HCT116 (cell line): ENCODE results near the gene DENND4C. TPM values are rescaled to one million over a fixed set of nuclear protein-coding genes. Genes with fewer than 3 reads are reported as not detected.

Experiments
- ATAC-seq: fragments of 200-7000 bp; cut with Tn5 transposase; 2 replicates; pipeline ENCODE4 v1.9.1; 2020; ENCODE audit warnings: mild to moderate bottlenecking, moderate library complexity
- BruUV-seq: library from RNA; stranded (reverse); fragments of 400-500 nt; replicated peaks from 2 replicates; lab custom pipeline; 2021; lab: Mats Ljungman, UMichigan
- CTCF ChIA-PET: fragments of 300-600 bp; sonication (Branson Sonifier 250); formaldehyde crosslinking; loops from one replicate; lab custom pipeline; 2021; ENCODE audit warnings: antibody characterized with exemption; lab: Charles Lee
- POLR2A ChIA-PET: fragments of 300-600, 350-600 bp; sonication (Branson Sonifier 250); formaldehyde crosslinking; loops from one replicate; lab custom pipeline; 2021; ENCODE audit warnings: antibody characterized with exemption; lab: Charles Lee
- RAD21 ChIA-PET, 2 experiments: fragments of 300-600 bp; sonication (Branson Sonifier 250); formaldehyde crosslinking; loops; one replicate each; lab custom pipeline; 2023; ENCODE audit warnings: low total read pairs in 2 of 2; ENCODE audit not compliant: uncharacterized antibody in 2 of 2, unreplicated experiment in 2 of 2, low non-redundant PET in 1 of 2; lab: Charles Lee
- DNase-seq: peaks from one replicate; pipeline ENCODE4 v3.0.0-alpha.2; 2010; ENCODE audit warnings: low read depth, low spot score
- H2AFZ ChIP-seq: fragments of 200-600 bp; shearing (Covaris generic), sonication (generic); 2 replicates; pipeline ENCODE4 v1.6.1; 2017; ENCODE audit warnings: low read depth, mixed run types, mixed read lengths, antibody characterized with exemption, low read length; ENCODE audit not compliant: poor library complexity, severe bottlenecking
- H3K27ac ChIP-seq: 2 replicates; pipeline ENCODE4 v1.5.1; 2012; ENCODE audit warnings: low read depth, low read length
- H3K27me3 ChIP-seq: fragments of 200-600 bp; sonication (generic); 2 replicates; pipeline ENCODE4 v1.6.1; 2016; ENCODE audit warnings: mixed run types, low read length, mixed read lengths; ENCODE audit not compliant: insufficient read depth
- H3K36me3 ChIP-seq, 2 experiments: fragments of 200-500 bp in 1 of 2; fragments of 200-600 bp in 1 of 2; sonication (Bioruptor generic) in 1 of 2; sonication (generic) in 1 of 2; 2 replicates each; pipeline versions ENCODE4 v1.5.1 to v1.6.1; 2014 to 2016; ENCODE audit warnings: low read length in 2 of 2, inconsistent platforms in 1 of 2, mixed read lengths in 1 of 2, mixed run types in 1 of 2; ENCODE audit not compliant: insufficient read depth in 2 of 2, control insufficient read depth in 1 of 2
- H3K4me1 ChIP-seq, 2 experiments: fragments of 200-600 bp in 1 of 2; sonication (generic) in 1 of 2; 2 replicates each; pipeline versions ENCODE4 v1.5.1 to v1.6.1; 2012 to 2017; ENCODE audit warnings: low read length in 2 of 2, inconsistent platforms in 1 of 2, mild to moderate bottlenecking in 1 of 2, mixed read lengths in 1 of 2, mixed run types in 1 of 2, moderate library complexity in 1 of 2; ENCODE audit not compliant: insufficient read depth in 2 of 2, control insufficient read depth in 1 of 2
- H3K4me2 ChIP-seq: fragments of 200-600 bp; sonication (generic); 2 replicates; pipeline ENCODE4 v1.6.1; 2017; ENCODE audit warnings: mixed run types, low read length, mixed read lengths
- H3K4me3 ChIP-seq, 2 experiments: fragments of 200-600 bp in 1 of 2; sonication (generic) in 1 of 2; replicated peaks in 1 of 2; 2 replicates each; pipeline ENCODE4 v1.5.1; 2011 to 2016; ENCODE audit warnings: low read length in 2 of 2, control low read depth in 1 of 2, low read depth in 1 of 2, mild to moderate bottlenecking in 1 of 2, mixed read lengths in 1 of 2, mixed run types in 1 of 2
- H3K79me2 ChIP-seq: fragments of 200-600 bp; sonication (generic); 2 replicates; pipeline ENCODE4 v1.6.1; 2017; ENCODE audit warnings: mild to moderate bottlenecking, mixed run types, low read length, moderate library complexity, mixed read lengths; ENCODE audit not compliant: insufficient read depth
- H3K9ac ChIP-seq: fragments of 200-600 bp; sonication (generic); 2 replicates; pipeline ENCODE4 v1.6.1; 2016; ENCODE audit warnings: low read length, mixed read lengths
- H3K9me2 ChIP-seq: fragments of 200-600 bp; sonication (generic), shearing (Covaris generic); 2 replicates; pipeline ENCODE4 v1.6.1; 2017; ENCODE audit warnings: mixed run types, mild to moderate bottlenecking, moderate library complexity; ENCODE audit not compliant: insufficient read depth
- H3K9me3 ChIP-seq, 2 experiments: fragments of 200-500 bp in 1 of 2; fragments of 200-600 bp in 1 of 2; sonication (Bioruptor generic) in 1 of 2; sonication (generic) in 1 of 2; 2 replicates each; pipeline ENCODE4 v1.6.1; 2014 to 2017; ENCODE audit warnings: low read length in 2 of 2, mixed read lengths in 2 of 2, inconsistent platforms in 1 of 2, low read depth in 1 of 2, mild to moderate bottlenecking in 1 of 2, mixed run types in 1 of 2, moderate library complexity in 1 of 2; ENCODE audit not compliant: control insufficient read depth in 1 of 2, insufficient read depth in 1 of 2
- H4K20me1 ChIP-seq: fragments of 200-600 bp; sonication (generic), shearing (Covaris generic); 2 replicates; pipeline ENCODE4 v1.6.1; 2017; ENCODE audit warnings: mixed run types, mild to moderate bottlenecking, moderate library complexity; ENCODE audit not compliant: insufficient read depth
- CEBPB ChIP-seq: IDR thresholded peaks from 2 replicates; pipeline ENCODE4 v1.6.1; 2012; ENCODE audit warnings: low read depth
- CTCF ChIP-seq, 3 experiments: fragments of 200-600 bp in 1 of 3; sonication (generic) in 1 of 3; IDR thresholded peaks in 2 of 3; conservative IDR thresholded peaks in 1 of 3; 2 replicates each; pipeline ENCODE4 v1.5.1; 2012 to 2017; ENCODE audit warnings: low read depth in 2 of 3, low read length in 2 of 3, antibody characterized with exemption in 1 of 3, borderline replicate concordance in 1 of 3, control low read depth in 1 of 3, mild to moderate bottlenecking in 1 of 3, mixed read lengths in 1 of 3, mixed run types in 1 of 3, moderate library complexity in 1 of 3; ENCODE audit not compliant: insufficient read depth in 1 of 3
- EGR1 ChIP-seq: IDR thresholded peaks from 2 replicates; pipeline ENCODE4 v1.6.1; 2012; ENCODE audit warnings: low read depth
- EZH2phosphoT487 ChIP-seq: fragments of 200-600 bp; IDR thresholded peaks from 2 replicates; pipeline ENCODE4 v1.6.1; 2018; ENCODE audit warnings: antibody characterized with exemption, borderline replicate concordance
- JUND ChIP-seq: IDR thresholded peaks from 2 replicates; pipeline ENCODE4 v1.6.1; 2012
- POLR2AphosphoS5 ChIP-seq: IDR thresholded peaks from 2 replicates; pipeline ENCODE4 v1.6.1; 2011; ENCODE audit warnings: mild to moderate bottlenecking, low read depth, low read length, moderate library complexity
- RAD21 ChIP-seq: IDR thresholded peaks from 2 replicates; pipeline ENCODE4 v1.6.1; 2012; ENCODE audit warnings: low read depth, mild to moderate bottlenecking
- SRF ChIP-seq: IDR thresholded peaks from 2 replicates; pipeline ENCODE4 v1.6.1; 2012; ENCODE audit warnings: low read depth
- TCF7L2 ChIP-seq: IDR thresholded peaks from 2 replicates; pipeline ENCODE4 v1.7.0; 2011; ENCODE audit warnings: borderline replicate concordance, inconsistent platforms; ENCODE audit not compliant: insufficient read depth, insufficient read length; ENCODE audit errors: extremely low read depth
- ZBTB33 ChIP-seq: IDR thresholded peaks from 2 replicates; pipeline ENCODE4 v1.6.1; 2011; ENCODE audit warnings: mild to moderate bottlenecking, low read length, moderate library complexity; ENCODE audit not compliant: insufficient replicate concordance; ENCODE audit errors: extremely low read depth
- intact Hi-C: fragments of 100-400 bp; cut with micrococcal nuclease; formaldehyde crosslinking; loops from 2 replicates; pipeline ENCODE4 v1.10.0; 2022
- total RNA-seq: library from RNA; stranded (reverse); gene quantifications from one replicate; pipeline ENCODE4 v1.2.1, GENCODE V29; 2021; ENCODE audit not compliant: unreplicated experiment
- TF ChIP-seq, protein P1 (sequence below): IDR thresholded peaks from 2 replicates; pipeline ENCODE4 v1.6.1; 2012
- TF ChIP-seq, protein P2 (sequence below): IDR thresholded peaks from 2 replicates; pipeline ENCODE4 v1.6.1; 2012; ENCODE audit warnings: low read depth

Gene DENND4C
- total RNA-seq, 1 experiment from 2014 or later, result 20.9 TPM

DNA sequence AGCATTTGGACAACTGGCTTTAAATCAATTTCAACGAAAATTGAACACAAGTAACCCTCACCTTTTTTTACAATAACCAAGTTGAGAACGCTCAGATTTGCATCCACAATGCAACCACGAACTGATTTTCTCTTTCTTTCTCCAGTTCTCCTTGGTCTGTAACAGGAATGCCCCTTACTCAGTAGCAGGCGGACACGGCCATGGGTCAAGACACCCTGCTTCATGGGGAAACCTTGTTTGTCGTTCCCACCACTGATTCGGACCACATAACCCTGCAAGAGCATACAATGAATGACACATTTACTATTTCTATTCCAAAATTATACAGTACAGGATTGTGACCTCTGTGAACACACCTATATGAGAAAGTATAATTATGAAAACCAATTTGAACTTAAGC lies 148.2 kb downstream of the DENND4C start:
- Histone ChIP-seq H3K9me2 (no peaks in the 10 kb centered on the region), H3K27ac (peak overlapping the region; percentile 86; the same call in 1 of the 2 replicates), H3K79me2 (peaks cover 44% of the 10 kb centered on the region), H3K9ac (peak overlapping the region; percentile 88), H3K36me3 (peaks cover 48 to 58% of the 10 kb centered on the region in 2 experiments), H3K27me3 (no peaks in the 10 kb centered on the region), H2AFZ (no peak overlapping the region), H3K4me1 (peaks cover 9 to 18% of the 10 kb centered on the region in 2 experiments), H3K4me3 (peak overlapping the region; percentile 91 to 98), H3K4me2 (peak overlapping the region; percentile 83), H3K9me3 (no peaks in the 10 kb centered on the region), H4K20me1 (peaks cover 24% of the 10 kb centered on the region)
- no peak for TF ChIP-seq RAD21
- TF ChIP-seq POLR2AphosphoS5, result no peak
- TF ChIP-seq ZBTB33, result no peak
- POLR2A ChIA-PET, result no interaction called here
- intact Hi-C loops, result no loop called here
- ATAC-seq (no peak), DNase-seq (no peak)
- TSS peak; percentile 48 for BruUV-seq
- RAD21 ChIA-PET, result no interaction called here
- CTCF ChIA-PET, result no interaction called here

GRCh38 chr9:19379283-19379682 lies 148.8 kb downstream of the DENND4C start:
- RAD21 ChIA-PET, result no interaction called here
- H3K4me2 ChIP-seq, result peak overlapping the region; percentile 83
- peaks cover 24% of the 10 kb centered on the region for H4K20me1 ChIP-seq
- CTCF ChIA-PET, result no interaction called here
- no TSS peak for BruUV-seq
- peak overlapping the region; percentile 91 to 98 for H3K4me3 ChIP-seq
- H3K27ac ChIP-seq, result peak overlapping the region; percentile 86
- no peaks in the 10 kb centered on the region for H3K27me3 ChIP-seq
- H3K36me3 ChIP-seq, result peaks cover 44 to 52% of the 10 kb centered on the region in 2 experiments
- POLR2A ChIA-PET, result interaction anchor here (1.1 to 1.3 kb wide), 2 partner anchors 19 to 237 kb away, joined by 3 to 4 read pairs; no protein-coding TSS in a partner anchor
- ATAC-seq (no peak), DNase-seq (no peak)
- H3K9me3 ChIP-seq, result no peaks in the 10 kb centered on the region
- intact Hi-C loops, result no loop called here
- peaks cover 44% of the 10 kb centered on the region for H3K79me2 ChIP-seq
- no peaks in the 10 kb centered on the region for H3K9me2 ChIP-seq
- H3K9ac ChIP-seq, result peak overlapping the region; percentile 88
- H3K4me1 ChIP-seq, result peaks cover 9 to 18% of the 10 kb centered on the region in 2 experiments
- H2AFZ ChIP-seq, result no peak overlapping the region
- TF ChIP-seq, protein P1, sequence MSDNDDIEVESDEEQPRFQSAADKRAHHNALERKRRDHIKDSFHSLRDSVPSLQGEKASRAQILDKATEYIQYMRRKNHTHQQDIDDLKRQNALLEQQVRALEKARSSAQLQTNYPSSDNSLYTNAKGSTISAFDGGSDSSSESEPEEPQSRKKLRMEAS, result no peak
- no peak for TF ChIP-seq CTCF (IDR thresholded peaks at IDR 0.05 in 2 of 3, conservative IDR thresholded peaks at IDR 0.05 in 1 of 3; ENCODE audit: borderline replicate concordance in 1 of 3, insufficient read depth in 1 of 3, low read depth in 2 of 3, low read length in 2 of 3)
- TF ChIP-seq SRF, result no peak
- TF ChIP-seq JUND, result no peak
- no peak for TF ChIP-seq TCF7L2
- TF ChIP-seq EZH2phosphoT487, result no peak
- no peak for TF ChIP-seq CEBPB
- TF ChIP-seq, protein P2, sequence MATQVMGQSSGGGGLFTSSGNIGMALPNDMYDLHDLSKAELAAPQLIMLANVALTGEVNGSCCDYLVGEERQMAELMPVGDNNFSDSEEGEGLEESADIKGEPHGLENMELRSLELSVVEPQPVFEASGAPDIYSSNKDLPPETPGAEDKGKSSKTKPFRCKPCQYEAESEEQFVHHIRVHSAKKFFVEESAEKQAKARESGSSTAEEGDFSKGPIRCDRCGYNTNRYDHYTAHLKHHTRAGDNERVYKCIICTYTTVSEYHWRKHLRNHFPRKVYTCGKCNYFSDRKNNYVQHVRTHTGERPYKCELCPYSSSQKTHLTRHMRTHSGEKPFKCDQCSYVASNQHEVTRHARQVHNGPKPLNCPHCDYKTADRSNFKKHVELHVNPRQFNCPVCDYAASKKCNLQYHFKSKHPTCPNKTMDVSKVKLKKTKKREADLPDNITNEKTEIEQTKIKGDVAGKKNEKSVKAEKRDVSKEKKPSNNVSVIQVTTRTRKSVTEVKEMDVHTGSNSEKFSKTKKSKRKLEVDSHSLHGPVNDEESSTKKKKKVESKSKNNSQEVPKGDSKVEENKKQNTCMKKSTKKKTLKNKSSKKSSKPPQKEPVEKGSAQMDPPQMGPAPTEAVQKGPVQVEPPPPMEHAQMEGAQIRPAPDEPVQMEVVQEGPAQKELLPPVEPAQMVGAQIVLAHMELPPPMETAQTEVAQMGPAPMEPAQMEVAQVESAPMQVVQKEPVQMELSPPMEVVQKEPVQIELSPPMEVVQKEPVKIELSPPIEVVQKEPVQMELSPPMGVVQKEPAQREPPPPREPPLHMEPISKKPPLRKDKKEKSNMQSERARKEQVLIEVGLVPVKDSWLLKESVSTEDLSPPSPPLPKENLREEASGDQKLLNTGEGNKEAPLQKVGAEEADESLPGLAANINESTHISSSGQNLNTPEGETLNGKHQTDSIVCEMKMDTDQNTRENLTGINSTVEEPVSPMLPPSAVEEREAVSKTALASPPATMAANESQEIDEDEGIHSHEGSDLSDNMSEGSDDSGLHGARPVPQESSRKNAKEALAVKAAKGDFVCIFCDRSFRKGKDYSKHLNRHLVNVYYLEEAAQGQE, result no peak
- no peak for TF ChIP-seq EGR1
